Neural cell (in vitro differentiated cells): ENCODE data around the gene GAP43.

ENCODE experiments used
- CTCF ChIP-seq: fragments of 450-650 bp; IDR thresholded peaks from 2 replicates; pipeline ENCODE4 v1.5.1; 2014; ENCODE audit warnings: antibody characterized with exemption, mild to moderate bottlenecking, moderate library complexity; ENCODE audit not compliant: poor library complexity, severe bottlenecking
- EP300 ChIP-seq: fragments of 450-650 bp; conservative IDR thresholded peaks from 2 replicates; pipeline ENCODE4 v1.6.1; 2014; ENCODE audit warnings: antibody characterized with exemption, mild to moderate bottlenecking, moderate library complexity; ENCODE audit not compliant: poor library complexity, severe bottlenecking
- EZH2 ChIP-seq: fragments of 200-600, 300-800 bp; shearing (Covaris generic), sonication (generic); IDR thresholded peaks from 2 replicates; pipeline ENCODE4 v1.6.1; 2014; ENCODE audit warnings: antibody characterized with exemption, low read length, borderline replicate concordance, mild to moderate bottlenecking; ENCODE audit not compliant: insufficient read depth, poor library complexity, severe bottlenecking
- MXI1 ChIP-seq: fragments of 450-650 bp; conservative IDR thresholded peaks from 2 replicates; pipeline ENCODE4 v1.6.1; 2014; ENCODE audit warnings: antibody characterized with exemption, mild to moderate bottlenecking; ENCODE audit not compliant: poor library complexity, severe bottlenecking
- POLR2AphosphoS5 ChIP-seq: IDR thresholded peaks from 2 replicates; pipeline ENCODE4 v1.6.1; 2012
- RAD21 ChIP-seq: fragments of 450-650 bp; conservative IDR thresholded peaks from 2 replicates; pipeline ENCODE4 v1.6.1; 2014; ENCODE audit warnings: antibody characterized with exemption, mild to moderate bottlenecking, moderate library complexity
- REST ChIP-seq: IDR thresholded peaks from 2 replicates; pipeline ENCODE4 v1.6.1; 2012; ENCODE audit warnings: borderline replicate concordance
- SMC3 ChIP-seq: fragments of 450-650 bp; conservative IDR thresholded peaks from 2 replicates; pipeline ENCODE4 v1.6.1; 2014; ENCODE audit warnings: antibody characterized with exemption, mild to moderate bottlenecking, moderate library complexity; ENCODE audit not compliant: poor library complexity
- TAF1 ChIP-seq: IDR thresholded peaks from 2 replicates; pipeline ENCODE4 v1.6.1; 2012; ENCODE audit warnings: low read depth

GRCh38 chr3:115602194-115602593, 21.1 kb upstream of the GAP43 start:
- no peak for TF ChIP-seq CTCF
- TF ChIP-seq TAF1 = no peak
- no peak for TF ChIP-seq RAD21
- TF ChIP-seq REST = no peak
- no peak for TF ChIP-seq EZH2
- no peak for TF ChIP-seq EP300
- no peak for TF ChIP-seq POLR2AphosphoS5
- TF ChIP-seq MXI1 = no peak
- TF ChIP-seq SMC3 = no peak
